Measurements from ENCODE around the gene CXCR2. TPM values are rescaled to one million over a fixed set of nuclear protein-coding genes. Genes with fewer than 3 reads are reported as not detected.

The CXCR2 gene
- total RNA-seq: 1 to 10 TPM in 4 of 6 experiments, under 1 TPM in 2; 0.81 to 2.6 (median 1.2) TPM
- long read RNA-seq: 0 reads

- WGBS (ENCODE audit: insufficient coverage, low coverage, low lambda C conversion rate, missing lambda C conversion rate): 22% methylated on average over 8 of the region's 8 CpGs
- no peaks in the 10 kb centered on the region for H3K36me3 ChIP-seq
- TF ChIP-seq POLR2A (IDR thresholded peaks at IDR 0.05) (no peak), CTCF (IDR thresholded peaks at IDR 0.05) (no peak)
- H3K4me1 ChIP-seq: no peaks in the 10 kb centered on the region
- intact Hi-C loops (cut with DNase I): no loop called here
- H3K27ac ChIP-seq: no peak within 1 kb of the TSS
- DNase-seq: peak in 2 of 3 donors; percentile 31 to 68
- peak; percentile 33 to 52 (median 50) for ATAC-seq
- H3K27me3 ChIP-seq: no peaks in the 10 kb centered on the region
- no peaks in the 10 kb centered on the region for H3K9me3 ChIP-seq
- H3K4me3 ChIP-seq: no peak within 1 kb of the TSS
These were observed at the start of gene CXCR2 for GRCh38 chr2:218125626-218126080. Gene CXCR2 (plus strand): TSS chr2:218126028. CDS start chr2:218134802, 8,774 bp downstream.

GRCh38 chr2:218077464-218078216 lies 48.2 kb upstream of the CXCR2 start:
- Histone ChIP-seq H3K27me3 (no peaks in the 10 kb centered on the region), H3K4me1 (no peaks in the 10 kb centered on the region), H3K4me3 (no peak overlapping the region), H3K27ac (no peak overlapping the region), H3K9me3 (no peaks in the 10 kb centered on the region), H3K36me3 (no peaks in the 10 kb centered on the region)
- intact Hi-C loops (cut with DNase I): no loop called here
- 77% methylated on average over 6 of the region's 9 CpGs for WGBS (ENCODE audit: insufficient coverage, low coverage, low lambda C conversion rate, missing lambda C conversion rate)
- TF ChIP-seq POLR2A (IDR thresholded peaks at IDR 0.05) (no peak), CTCF (IDR thresholded peaks at IDR 0.05) (no peak)
- DNase-seq: no peak
- ATAC-seq: no peak

GRCh38 chr2:218079943-218080913 lies 45.6 kb upstream of the CXCR2 start:
- no peaks in the 10 kb centered on the region for H3K9me3 ChIP-seq
- intact Hi-C loops (cut with DNase I): no loop called here
- no peak overlapping the region for H3K27ac ChIP-seq
- ATAC-seq (no peak), DNase-seq (no peak)
- no peaks in the 10 kb centered on the region for H3K36me3 ChIP-seq
- no peak overlapping the region for H3K4me3 ChIP-seq
- 60% methylated on average over 6 of the region's 15 CpGs for WGBS (ENCODE audit: insufficient coverage, low coverage, low lambda C conversion rate, missing lambda C conversion rate)
- no peak for TF ChIP-seq POLR2A (IDR thresholded peaks at IDR 0.05)
- no peak for TF ChIP-seq CTCF (IDR thresholded peaks at IDR 0.05)
- H3K4me1 ChIP-seq: no peaks in the 10 kb centered on the region
- no peaks in the 10 kb centered on the region for H3K27me3 ChIP-seq

- WGBS (ENCODE audit: insufficient coverage, low coverage, low lambda C conversion rate, missing lambda C conversion rate): 61% methylated on average over 2 of the region's 2 CpGs
- Histone ChIP-seq H3K4me1 (no peaks in the 10 kb centered on the region), H3K4me3 (no peak overlapping the region), H3K36me3 (no peaks in the 10 kb centered on the region), H3K9me3 (no peaks in the 10 kb centered on the region), H3K27me3 (no peaks in the 10 kb centered on the region), H3K27ac (no peak overlapping the region)
- peak in 1 of 4 donors; percentile 21 for ATAC-seq
- DNase-seq: no peak
- intact Hi-C loops (cut with DNase I): no loop called here
- TF ChIP-seq POLR2A (IDR thresholded peaks at IDR 0.05): no peak
- TF ChIP-seq CTCF (IDR thresholded peaks at IDR 0.05): no peak
These were observed 44.8 kb upstream of the CXCR2 start for GRCh38 chr2:218081063-218081462.
